HS-27A (cell line): ENCODE data around the gene CLNK.

Experiments
- DNase-seq: peaks from one replicate; pipeline ENCODE4 v3.0.0-alpha.2; 2012; ENCODE audit warnings: low read depth, missing footprints

Gene CLNK

GRCh38 chr4:10684631-10685030, at the start of gene CLNK:
CLNK (minus strand) TSS chr4:10684768; CDS start chr4:10667869, 16,899 bp downstream.
- DNase-seq, result no peak

GRCh38 chr4:10733481-10734062, 49.0 kb upstream of the CLNK start:
- DNase-seq, result no peak

- no peak for DNase-seq
Observed at GRCh38 chr4:10732914-10733415, 48.4 kb upstream of the CLNK start.

- DNase-seq, result no peak
Observed at GRCh38 chr4:10732235-10732913, 47.8 kb upstream of the CLNK start.

- no peak for DNase-seq
Observed at GRCh38 chr4:10731690-10732089, 47.1 kb upstream of the CLNK start.

GRCh38 chr4:10731162-10731561, 46.6 kb upstream of the CLNK start:
- no peak for DNase-seq

- no peak for DNase-seq
Observed at GRCh38 chr4:10730590-10730989, 46.0 kb upstream of the CLNK start.

- DNase-seq, result no peak
Observed at GRCh38 chr4:10730019-10730418, 45.5 kb upstream of the CLNK start.

GRCh38 chr4:10729366-10729765, 44.8 kb upstream of the CLNK start:
- DNase-seq, result no peak

- DNase-seq, result no peak
Observed at GRCh38 chr4:10728016-10728415, 43.4 kb upstream of the CLNK start.

GRCh38 chr4:10727140-10727880, 42.7 kb upstream of the CLNK start:
- DNase-seq, result no peak

GRCh38 chr4:10722957-10723356, 38.4 kb upstream of the CLNK start:
- no peak for DNase-seq

GRCh38 chr4:10721616-10722015, 37.0 kb upstream of the CLNK start:
- DNase-seq, result no peak

- DNase-seq, result no peak
Observed at GRCh38 chr4:10716163-10716562, 31.6 kb upstream of the CLNK start.

- no peak for DNase-seq
Observed at GRCh38 chr4:10715696-10716095, 31.1 kb upstream of the CLNK start.

- DNase-seq, result no peak
Observed at GRCh38 chr4:10715135-10715534, 30.6 kb upstream of the CLNK start.

GRCh38 chr4:10713591-10713990, 29.0 kb upstream of the CLNK start:
- DNase-seq, result no peak

GRCh38 chr4:10706236-10706635, 21.7 kb upstream of the CLNK start:
- no peak for DNase-seq

GRCh38 chr4:10704430-10704810, 19.9 kb upstream of the CLNK start:
- DNase-seq, result no peak

GRCh38 chr4:10703766-10704429, 19.3 kb upstream of the CLNK start:
- no peak for DNase-seq

- no peak for DNase-seq
Observed at GRCh38 chr4:10703156-10703555, 18.6 kb upstream of the CLNK start.

GRCh38 chr4:10701702-10702460, 17.3 kb upstream of the CLNK start:
- DNase-seq, result no peak
